OCI-LY7 (cell line): ENCODE results near the gene IPCEF1. TPM values are rescaled to one million over a fixed set of nuclear protein-coding genes. Genes with fewer than 3 reads are reported as not detected.

ENCODE experiments used
- BruUV-seq: library from RNA; stranded (reverse); fragments of 400-500 nt; replicated peaks from 2 replicates; lab custom pipeline; 2021; lab: Mats Ljungman, UMichigan
- CTCF ChIA-PET: fragments of 300-600 bp; sonication (Branson Sonifier 250); formaldehyde crosslinking; loops from one replicate; lab custom pipeline; 2022; ENCODE audit warnings: antibody characterized with exemption; ENCODE audit not compliant: unreplicated experiment; lab: Charles Lee
- POLR2A ChIA-PET: fragments of 300-600 bp; sonication (Branson Sonifier 250); formaldehyde crosslinking; loops from one replicate; lab custom pipeline; 2022; ENCODE audit warnings: antibody characterized with exemption; lab: Charles Lee
- DNase-seq: peaks from one replicate; pipeline ENCODE4 v3.0.0-alpha.2; 2015; ENCODE audit warnings: low spot score
- H2AFZ ChIP-seq: fragments of 200-600 bp; sonication (generic), shearing (Covaris generic); 2 replicates; pipeline ENCODE4 v1.6.1; 2014; ENCODE audit warnings: mild to moderate bottlenecking, antibody characterized with exemption, low read length, moderate library complexity
- H3K27ac ChIP-seq: fragments of 200-600 bp; sonication (generic); 2 replicates; pipeline ENCODE4 v1.5.1; 2014; ENCODE audit warnings: mixed run types, low read depth, mild to moderate bottlenecking, moderate library complexity, low read length, inconsistent platforms; ENCODE audit not compliant: poor library complexity, severe bottlenecking
- H3K36me3 ChIP-seq: fragments of 200-600 bp; sonication (generic); 2 replicates; pipeline ENCODE4 v1.6.1; 2014; ENCODE audit warnings: mild to moderate bottlenecking, antibody characterized with exemption, low read length, moderate library complexity, mixed read lengths; ENCODE audit not compliant: insufficient read depth
- H3K4me1 ChIP-seq: fragments of 200-600 bp; sonication (generic); 2 replicates; pipeline ENCODE4 v1.5.1; 2014; ENCODE audit warnings: mild to moderate bottlenecking, low read length; ENCODE audit not compliant: insufficient read depth, poor library complexity, severe bottlenecking
- H3K4me2 ChIP-seq: fragments of 200-600 bp; sonication (generic); 2 replicates; pipeline ENCODE4 v1.6.1; 2014; ENCODE audit warnings: mild to moderate bottlenecking, low read length
- H3K4me3 ChIP-seq: fragments of 200-600 bp; sonication (generic); 2 replicates; pipeline ENCODE4 v1.5.1; 2014; ENCODE audit warnings: mild to moderate bottlenecking, low read depth, low read length; ENCODE audit not compliant: poor library complexity, severe bottlenecking
- H3K79me2 ChIP-seq: fragments of 200-600 bp; sonication (generic); 2 replicates; pipeline ENCODE4 v1.6.1; 2016; ENCODE audit warnings: low read depth, mild to moderate bottlenecking, low read length, moderate library complexity, mixed read lengths; ENCODE audit not compliant: insufficient read depth
- H3K9me2 ChIP-seq: fragments of 200-600 bp; sonication (generic); 2 replicates; pipeline ENCODE4 v1.6.1; 2016; ENCODE audit warnings: mild to moderate bottlenecking, low read length, mixed read lengths; ENCODE audit not compliant: insufficient read depth
- H3K9me3 ChIP-seq: fragments of 200-600 bp; sonication (generic); 2 replicates; pipeline ENCODE4 v1.6.1; 2014; ENCODE audit warnings: mild to moderate bottlenecking, mixed run types, low read length, mixed read lengths
- H4K20me1 ChIP-seq: fragments of 200-600 bp; sonication (generic); 2 replicates; pipeline ENCODE4 v1.6.1; 2014; ENCODE audit warnings: mild to moderate bottlenecking, antibody characterized with exemption, low read length, moderate library complexity, mixed read lengths; ENCODE audit not compliant: insufficient read depth
- EZH2phosphoT487 ChIP-seq: fragments of 200-600 bp; sonication (generic); IDR thresholded peaks from 2 replicates; pipeline ENCODE4 v1.6.1; 2018; ENCODE audit warnings: low read depth, borderline replicate concordance, mild to moderate bottlenecking, mixed run types, antibody characterized with exemption, low read length, moderate library complexity, mixed read lengths
- intact Hi-C: fragments of 100-400 bp; cut with micrococcal nuclease; formaldehyde crosslinking; loops from one replicate; pipeline ENCODE4 v1.10.0; 2022; ENCODE audit not compliant: unreplicated experiment
- total RNA-seq, 2 experiments: library from RNA; depleted of rRNA in 1 of 2; stranded (reverse); fragments of >200 nt in 1 of 2; shearing (Covaris generic) in 1 of 2; gene quantifications; 2 replicates each; pipeline ENCODE4 v1.2.3, GENCODE V29; 2014 to 2022
- TF ChIP-seq, protein P1 (sequence below): fragments of 200-600 bp; sonication (generic); conservative IDR thresholded peaks from 2 replicates; pipeline ENCODE4 v1.5.1; 2014; ENCODE audit warnings: mild to moderate bottlenecking, antibody characterized with exemption, low read length, moderate library complexity, mixed read lengths

The IPCEF1 gene
- total RNA-seq, 2 experiments from 2014 or later = not detected

DNA sequence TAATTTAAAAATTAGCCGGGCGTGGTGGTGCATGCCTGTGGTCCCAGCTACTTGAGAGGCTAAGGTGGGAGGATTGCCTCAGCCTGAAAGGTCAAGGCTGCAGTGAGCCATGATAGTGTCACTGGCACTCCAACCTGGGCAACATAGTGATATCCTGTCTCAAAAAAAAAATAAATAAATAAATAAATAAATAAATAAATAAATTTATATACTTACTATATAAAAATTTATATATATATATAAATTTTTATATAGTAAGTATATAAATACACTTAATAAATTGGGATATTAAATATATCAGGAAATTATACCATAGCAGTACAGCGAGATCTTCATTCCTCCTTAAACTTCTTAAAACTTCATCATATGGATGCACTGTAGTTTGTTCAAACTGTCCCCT is 23.0 kb upstream of the IPCEF1 start:
- ChIA-PET POLR2A (no interaction called here), CTCF (no interaction called here)

DNA sequence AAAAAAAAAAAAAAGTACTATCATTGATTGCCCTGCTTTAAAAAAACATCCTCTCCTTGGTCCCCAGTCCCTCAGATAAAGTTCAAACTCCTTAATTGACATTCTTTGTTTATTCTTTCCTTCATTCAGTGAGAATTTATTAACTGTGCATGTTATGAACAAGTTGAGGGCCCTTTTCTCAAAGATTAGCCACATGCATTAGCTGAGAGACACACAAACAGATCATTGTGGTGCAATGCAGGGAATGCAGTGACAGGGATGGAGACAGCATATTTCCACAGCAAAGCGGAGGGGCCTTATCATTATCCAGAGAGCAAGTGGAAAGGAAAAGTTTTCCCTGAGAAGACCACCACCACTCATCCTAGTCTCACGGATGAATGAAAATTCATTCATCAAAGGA is 21.9 kb upstream of the IPCEF1 start:
- ChIA-PET POLR2A (no interaction called here), CTCF (no interaction called here)
- H3K9me2 ChIP-seq = no peaks in the 10 kb centered on the region
- H3K4me3 ChIP-seq = no peak overlapping the region
- no peak overlapping the region for H3K4me2 ChIP-seq
- intact Hi-C loops = loop anchor here (10.0 kb wide), 1 partner anchor 224 kb away; no protein-coding TSS in a partner anchor
- H3K4me1 ChIP-seq = no peaks in the 10 kb centered on the region
- DNase-seq = no peak
- H3K27ac ChIP-seq = no peak overlapping the region
- TF ChIP-seq, protein P1, sequence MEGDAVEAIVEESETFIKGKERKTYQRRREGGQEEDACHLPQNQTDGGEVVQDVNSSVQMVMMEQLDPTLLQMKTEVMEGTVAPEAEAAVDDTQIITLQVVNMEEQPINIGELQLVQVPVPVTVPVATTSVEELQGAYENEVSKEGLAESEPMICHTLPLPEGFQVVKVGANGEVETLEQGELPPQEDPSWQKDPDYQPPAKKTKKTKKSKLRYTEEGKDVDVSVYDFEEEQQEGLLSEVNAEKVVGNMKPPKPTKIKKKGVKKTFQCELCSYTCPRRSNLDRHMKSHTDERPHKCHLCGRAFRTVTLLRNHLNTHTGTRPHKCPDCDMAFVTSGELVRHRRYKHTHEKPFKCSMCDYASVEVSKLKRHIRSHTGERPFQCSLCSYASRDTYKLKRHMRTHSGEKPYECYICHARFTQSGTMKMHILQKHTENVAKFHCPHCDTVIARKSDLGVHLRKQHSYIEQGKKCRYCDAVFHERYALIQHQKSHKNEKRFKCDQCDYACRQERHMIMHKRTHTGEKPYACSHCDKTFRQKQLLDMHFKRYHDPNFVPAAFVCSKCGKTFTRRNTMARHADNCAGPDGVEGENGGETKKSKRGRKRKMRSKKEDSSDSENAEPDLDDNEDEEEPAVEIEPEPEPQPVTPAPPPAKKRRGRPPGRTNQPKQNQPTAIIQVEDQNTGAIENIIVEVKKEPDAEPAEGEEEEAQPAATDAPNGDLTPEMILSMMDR = no peak
- no peak for TF ChIP-seq EZH2phosphoT487
- 0 out of 2 replicates have a peak, but pooled peaks cover 4% of the 10 kb centered on the region for H3K9me3 ChIP-seq
- BruUV-seq = no TSS peak
- H3K79me2 ChIP-seq = no peaks in the 10 kb centered on the region
- H4K20me1 ChIP-seq = no peaks in the 10 kb centered on the region
- H2AFZ ChIP-seq = no peak overlapping the region
- H3K36me3 ChIP-seq = no peaks in the 10 kb centered on the region

More for the DNA sequence above, 23.0 kb upstream of the IPCEF1 start:
- no peak for TF ChIP-seq EZH2phosphoT487
- TF ChIP-seq, protein P1 = no peak
- intact Hi-C loops = loop anchor here (10.0 kb wide), 1 partner anchor 225 kb away; no protein-coding TSS in a partner anchor
- Histone ChIP-seq H3K9me3 (no peaks in the 10 kb centered on the region), H3K27ac (no peak overlapping the region), H4K20me1 (no peaks in the 10 kb centered on the region), H3K4me2 (no peak overlapping the region), H3K9me2 (no peaks in the 10 kb centered on the region), H3K79me2 (no peaks in the 10 kb centered on the region), H3K4me3 (no peak overlapping the region), H2AFZ (no peak overlapping the region), H3K36me3 (no peaks in the 10 kb centered on the region), H3K4me1 (no peaks in the 10 kb centered on the region)
- no TSS peak for BruUV-seq
- DNase-seq = no peak

DNA sequence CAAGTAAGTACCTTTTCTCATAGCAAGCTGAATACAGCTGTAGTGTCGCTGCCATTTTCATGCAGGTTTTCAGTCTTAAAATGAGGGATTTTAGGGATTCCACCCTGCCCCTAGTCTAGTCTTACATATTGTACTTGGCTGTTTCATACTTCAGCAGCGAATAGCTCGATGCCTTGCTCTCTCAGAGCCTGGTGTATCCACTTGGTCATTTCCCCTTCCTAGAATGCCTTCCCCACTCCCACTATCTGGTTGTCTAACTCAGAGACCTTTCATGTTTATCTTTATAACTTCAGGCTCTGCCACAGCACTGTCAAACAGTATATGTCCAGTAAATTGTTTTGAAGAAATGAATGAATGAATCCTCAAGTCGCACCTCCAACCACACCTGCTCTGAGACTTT is 21.1 kb upstream of the IPCEF1 start:
- ChIA-PET CTCF (no interaction called here), POLR2A (no interaction called here)
- BruUV-seq = no TSS peak
- Histone ChIP-seq H3K4me2 (no peak overlapping the region), H3K4me3 (no peak overlapping the region), H3K36me3 (no peaks in the 10 kb centered on the region), H4K20me1 (no peaks in the 10 kb centered on the region), H2AFZ (no peak overlapping the region), H3K9me3 (0 out of 2 replicates have a peak, but pooled peaks cover 4% of the 10 kb centered on the region), H3K4me1 (no peaks in the 10 kb centered on the region), H3K79me2 (no peaks in the 10 kb centered on the region), H3K9me2 (no peaks in the 10 kb centered on the region), H3K27ac (no peak overlapping the region)
- TF ChIP-seq, protein P1 = no peak
- no peak for TF ChIP-seq EZH2phosphoT487
- no peak for DNase-seq
- intact Hi-C loops = loop anchor here (10.0 kb wide), 1 partner anchor 223 kb away; no protein-coding TSS in a partner anchor
